HG02943 (cell line): Measurements from ENCODE around the gene ZNF423.
A peak's percentile ranks its signal among the peaks of the same experiment; 100 is the strongest.

ENCODE experiments used
- ATAC-seq: cut with Tn5 transposase; IDR thresholded peaks from one replicate; pipeline ENCODE4 v1.9.1; 2021; ENCODE audit warnings: mild to moderate bottlenecking, low read depth, moderate library complexity; ENCODE audit not compliant: unreplicated experiment

Gene ZNF423

GRCh38 chr16:49472598-49472997, 383.3 kb downstream of the ZNF423 start:
- no peak for ATAC-seq

- no peak for ATAC-seq
Measured at GRCh38 chr16:49471038-49471727, 384.7 kb downstream of the ZNF423 start.

DNA sequence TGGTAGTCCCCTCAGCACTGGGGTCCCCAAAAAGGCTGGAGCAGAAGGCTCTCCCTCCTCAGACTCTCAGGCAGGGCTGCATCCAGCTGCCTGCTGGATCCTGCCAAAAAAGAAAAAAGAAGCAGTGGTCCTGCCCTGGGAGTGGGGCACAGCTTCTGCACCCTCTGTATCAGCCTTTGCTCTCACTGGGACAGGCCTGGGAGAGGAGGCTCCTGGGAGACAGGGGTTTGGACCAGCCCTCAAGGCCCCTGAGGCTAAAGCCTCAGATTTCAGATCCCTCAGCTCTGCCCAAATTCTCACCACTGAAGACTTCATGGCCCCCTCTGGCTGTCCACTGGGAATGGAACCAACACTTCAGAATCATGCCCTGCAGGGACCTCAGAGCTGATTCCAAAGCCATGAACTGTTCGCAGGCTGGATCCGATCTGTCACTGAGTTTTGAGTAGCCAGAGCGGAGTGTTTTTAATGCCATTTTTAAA, 385.4 kb downstream of the ZNF423 start:
- ATAC-seq = no peak

GRCh38 chr16:49469930-49470451, 385.9 kb downstream of the ZNF423 start:
- ATAC-seq = no peak

DNA sequence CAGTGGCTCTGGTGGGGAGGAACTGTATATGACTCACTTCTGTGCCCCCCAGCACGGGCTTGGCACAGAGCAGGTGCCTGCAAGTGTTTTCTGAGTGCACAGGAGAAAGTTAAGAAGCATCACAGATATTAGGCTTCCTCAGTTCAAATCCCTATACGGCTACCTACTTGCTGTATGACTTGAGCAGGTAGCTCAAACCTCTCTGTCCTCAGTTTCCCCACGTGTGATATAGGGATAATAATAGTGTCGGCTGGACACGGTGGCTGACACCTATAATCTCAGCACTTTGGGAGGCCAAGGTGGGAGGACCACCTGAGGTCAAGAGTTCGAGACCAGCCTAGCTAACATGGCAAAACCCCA, 386.6 kb downstream of the ZNF423 start:
- ATAC-seq = no peak

GRCh38 chr16:49468611-49469310, 387.2 kb downstream of the ZNF423 start:
- ATAC-seq = no peak

- ATAC-seq = no peak
Measured at GRCh38 chr16:49467540-49468372, 388.2 kb downstream of the ZNF423 start.

- ATAC-seq = no peak
Measured at GRCh38 chr16:49466881-49467280, 389.0 kb downstream of the ZNF423 start.

GRCh38 chr16:49466529-49466831, 389.4 kb downstream of the ZNF423 start:
- no peak for ATAC-seq

DNA sequence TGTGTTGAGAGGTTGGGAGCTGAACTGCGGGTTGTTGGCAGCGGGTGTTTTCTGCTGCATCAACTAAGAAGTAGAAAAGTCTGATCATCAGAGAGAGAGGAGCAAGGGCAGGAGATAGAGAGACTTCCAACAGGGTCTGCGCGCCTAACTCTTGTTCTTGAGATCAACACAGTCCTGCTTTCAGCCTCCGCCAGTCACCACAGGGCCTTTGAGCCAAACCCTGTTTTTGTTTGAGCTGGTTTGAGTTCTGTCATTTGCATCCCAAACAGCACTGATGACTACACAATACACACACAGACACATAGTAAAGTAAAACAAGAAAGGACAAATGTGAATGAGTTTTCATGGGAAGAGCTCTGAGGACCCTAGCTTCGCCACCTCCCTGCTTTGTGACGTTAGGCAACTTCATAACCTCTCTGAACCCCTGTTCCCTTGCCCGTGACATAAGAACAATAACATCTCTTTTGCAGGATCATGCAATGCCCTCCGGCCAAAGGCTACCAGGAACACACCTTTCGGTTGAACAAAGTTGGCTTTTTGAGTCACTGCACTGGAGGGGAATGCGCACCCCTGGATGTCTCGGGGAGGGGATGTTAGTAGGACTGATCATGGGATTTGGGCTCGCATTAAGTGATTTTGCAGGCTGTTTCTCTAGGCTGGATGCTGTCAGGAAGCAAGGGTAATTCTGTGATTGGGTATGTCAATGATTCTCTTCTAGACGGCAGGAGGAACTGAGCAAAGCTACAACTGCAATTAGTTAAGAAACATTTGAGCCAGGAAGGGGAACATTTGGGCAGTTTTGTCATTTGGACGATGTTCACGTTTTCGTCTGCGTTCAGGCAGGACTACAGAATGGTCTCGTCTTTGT, 390.0 kb downstream of the ZNF423 start:
- no peak for ATAC-seq

GRCh38 chr16:49464877-49465504, 390.9 kb downstream of the ZNF423 start:
- no peak for ATAC-seq

- no peak for ATAC-seq
Measured at GRCh38 chr16:49464093-49464492, 391.8 kb downstream of the ZNF423 start.

- ATAC-seq = peak; percentile 89
Measured at GRCh38 chr16:49463529-49463928, 392.4 kb downstream of the ZNF423 start.

- no peak for ATAC-seq
Measured at GRCh38 chr16:49462989-49463371, 392.9 kb downstream of the ZNF423 start.

DNA sequence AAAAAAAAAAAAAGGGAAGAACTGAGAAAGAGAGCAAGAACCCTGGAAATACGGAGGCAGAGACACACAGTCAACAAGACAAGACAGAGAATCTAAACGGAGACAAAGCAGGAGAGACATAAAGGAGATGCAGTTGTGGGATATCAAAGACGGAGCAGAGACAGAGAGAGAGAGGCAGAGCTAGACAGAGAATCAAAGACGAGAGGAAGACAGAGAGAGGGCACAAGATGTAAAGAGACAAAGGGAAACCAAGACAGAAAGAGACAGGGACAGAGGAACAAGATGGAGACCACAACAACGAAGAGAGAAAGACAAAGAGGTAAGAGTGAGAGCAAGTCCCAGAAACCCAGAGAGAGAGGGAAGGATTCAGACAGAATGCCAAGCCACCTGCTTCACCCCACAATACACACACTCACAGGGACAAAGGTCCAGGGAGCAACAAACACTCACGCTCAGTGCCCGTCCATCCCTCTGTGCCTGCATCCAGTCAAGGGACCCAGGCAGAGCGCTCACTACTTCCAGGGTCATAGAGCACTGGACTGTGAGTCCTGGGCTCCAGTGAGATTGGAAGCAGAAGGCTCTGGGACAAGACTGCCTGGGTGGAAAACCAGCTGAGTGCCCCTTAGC, 393.4 kb downstream of the ZNF423 start:
- no peak for ATAC-seq

GRCh38 chr16:49461517-49461951, 394.4 kb downstream of the ZNF423 start:
- no peak for ATAC-seq

DNA sequence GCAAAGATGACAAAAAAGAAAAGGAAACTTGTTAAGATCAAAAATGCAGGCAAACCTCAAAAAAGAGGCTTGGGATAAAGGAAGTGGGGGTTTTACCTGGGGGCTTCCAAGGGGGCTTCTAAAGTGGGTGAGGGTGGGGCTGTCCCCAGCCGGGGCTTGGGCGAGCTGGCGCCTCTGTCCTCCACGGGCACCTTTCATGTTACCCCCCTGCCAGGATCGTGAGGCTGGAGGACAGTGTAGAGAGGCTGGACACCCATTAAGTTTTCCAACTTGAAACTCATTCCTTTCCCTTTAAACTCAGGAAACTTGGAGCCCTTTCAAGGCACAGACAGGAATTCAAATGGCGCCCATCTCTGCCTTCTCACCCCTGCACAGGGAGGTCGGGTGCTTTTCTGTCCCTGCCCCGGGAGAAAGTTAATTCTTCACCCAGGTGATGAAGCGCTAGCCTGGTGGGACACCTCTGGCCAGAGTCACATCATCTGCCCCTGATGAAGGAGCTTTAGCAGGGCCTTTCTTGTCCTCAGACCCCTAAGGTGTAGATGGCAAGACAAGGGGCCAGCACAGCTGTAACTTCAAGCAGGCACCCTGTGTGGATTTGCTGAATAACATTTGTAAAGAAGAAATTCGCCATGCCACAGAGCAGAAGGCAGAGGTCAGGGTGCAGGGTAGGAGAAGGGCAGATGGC, 395.0 kb downstream of the ZNF423 start:
- ATAC-seq = no peak

GRCh38 chr16:49459953-49460735, 395.8 kb downstream of the ZNF423 start:
- no peak for ATAC-seq
